ENCODE measurements around the gene GALR2.

GALR2 gene

DNA sequence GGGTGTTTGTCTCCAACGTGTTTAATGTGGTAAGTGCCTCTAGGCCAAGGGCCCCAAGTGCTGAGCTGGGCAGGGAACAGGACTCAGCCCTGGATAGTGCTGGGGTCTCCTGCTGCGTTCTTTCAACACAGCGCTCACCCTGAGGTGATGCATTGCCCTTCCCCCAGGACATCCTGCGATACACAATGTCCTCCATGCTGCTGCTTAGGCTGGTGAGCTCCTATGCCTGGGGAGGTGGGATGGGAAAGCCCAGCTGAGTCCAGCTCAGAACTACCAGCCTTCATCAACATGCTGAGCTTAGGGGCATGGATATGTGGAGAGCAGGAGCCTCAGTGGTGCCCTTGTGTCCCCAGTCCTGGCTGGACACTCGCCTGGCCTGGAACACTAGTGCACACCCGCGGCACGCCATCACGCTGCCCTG lies 5.0 kb downstream of the GALR2 start:
- DNase-seq (ENCODE audit: low spot score), result no peak

DNA sequence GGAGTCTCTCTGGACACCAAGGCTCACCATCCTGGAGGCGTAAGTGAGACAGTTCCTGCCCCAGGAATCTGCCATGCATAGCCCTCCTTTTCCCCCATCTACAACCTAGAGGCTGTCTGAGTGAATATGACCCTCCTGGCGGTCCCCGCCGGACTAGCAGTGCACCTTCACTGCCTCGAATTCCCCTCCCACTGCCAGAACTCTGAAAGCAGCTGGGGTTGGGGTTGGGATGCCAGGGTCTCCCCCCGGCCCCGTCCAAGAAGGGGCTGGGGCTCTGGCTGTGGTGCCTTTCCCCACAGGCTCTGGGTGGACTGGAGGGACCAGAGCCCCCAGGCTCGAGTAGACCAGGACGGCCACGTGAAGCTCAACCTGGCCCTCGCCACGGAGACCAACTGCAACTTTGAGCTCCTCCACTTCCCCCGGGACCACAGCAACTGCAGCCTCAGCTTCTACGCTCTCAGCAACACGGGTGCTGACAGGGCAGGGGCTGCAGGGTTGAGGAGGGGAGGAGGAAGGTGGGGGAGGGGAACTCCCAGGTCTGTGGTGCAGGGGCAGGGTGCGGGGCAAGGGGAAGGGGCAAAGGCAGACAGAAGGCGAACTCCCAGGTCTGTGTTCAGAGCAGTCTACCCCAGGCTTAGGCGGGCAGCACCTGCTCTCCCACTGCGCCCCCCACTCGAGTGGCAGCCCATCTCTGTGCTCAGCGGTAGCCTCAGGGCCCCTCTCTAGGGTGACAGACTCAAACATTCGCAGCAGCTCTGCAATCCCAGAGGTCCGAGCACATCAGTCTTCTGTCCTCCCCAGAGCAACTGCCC lies 5.6 kb downstream of the GALR2 start:
- no peak for DNase-seq (ENCODE audit: low spot score)

GRCh38 chr17:76080768-76081287 lies 6.2 kb downstream of the GALR2 start:
- DNase-seq (ENCODE audit: low spot score), result no peak

- DNase-seq (ENCODE audit: low spot score), result no peak
These were observed 7.0 kb downstream of the GALR2 start for GRCh38 chr17:76081295-76082210.

DNA sequence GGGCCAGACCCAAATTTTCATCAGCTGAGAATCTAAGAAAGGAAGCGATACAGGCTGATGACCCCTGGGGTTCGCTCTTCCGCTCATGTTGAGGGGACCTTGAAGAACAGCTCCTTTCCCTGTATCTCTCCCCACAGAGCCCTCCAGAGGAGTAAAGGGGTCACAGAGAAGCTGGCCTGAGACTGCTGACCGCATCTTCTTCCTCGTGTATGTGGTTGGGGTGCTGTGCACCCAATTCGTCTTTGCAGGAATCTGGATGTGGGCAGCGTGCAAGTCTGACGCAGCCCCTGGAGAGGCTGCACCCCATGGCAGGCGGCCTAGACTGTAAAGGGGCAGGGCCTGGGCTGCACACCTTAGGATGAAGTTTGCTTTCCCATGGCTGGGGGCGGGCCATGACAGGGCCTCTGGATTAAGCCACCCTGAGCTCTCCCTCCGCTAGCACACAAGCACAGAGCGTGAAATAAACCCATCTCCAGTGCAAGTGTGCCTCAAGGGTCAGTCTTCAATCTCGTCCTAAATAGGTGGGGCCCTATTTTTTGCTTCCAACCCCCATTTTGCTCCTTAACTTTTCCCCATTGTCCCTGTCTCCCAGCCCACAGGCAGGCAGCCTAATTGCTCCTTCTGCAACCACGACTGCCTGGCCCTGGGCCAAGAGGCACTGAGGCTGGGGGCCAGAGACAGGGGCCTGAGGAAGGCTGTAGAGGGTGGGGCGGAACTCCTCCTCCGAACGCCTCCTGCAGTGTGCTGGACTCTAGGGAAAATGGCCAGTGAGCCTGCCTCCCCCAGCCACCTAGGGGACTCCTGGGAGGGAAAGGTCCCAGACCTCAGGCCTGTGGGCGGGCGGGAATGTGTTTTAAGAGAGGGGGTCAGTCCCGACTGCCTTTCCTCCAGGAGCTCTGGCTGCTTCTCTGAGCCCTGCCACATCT lies 8.0 kb downstream of the GALR2 start:
- no peak for DNase-seq (ENCODE audit: low spot score)

- DNase-seq (ENCODE audit: low spot score), result no peak
These were observed 9.1 kb downstream of the GALR2 start for GRCh38 chr17:76083536-76084182.

GRCh38 chr17:76085066-76085730 lies 10.6 kb downstream of the GALR2 start:
- DNase-seq (ENCODE audit: low spot score), result no peak

DNA sequence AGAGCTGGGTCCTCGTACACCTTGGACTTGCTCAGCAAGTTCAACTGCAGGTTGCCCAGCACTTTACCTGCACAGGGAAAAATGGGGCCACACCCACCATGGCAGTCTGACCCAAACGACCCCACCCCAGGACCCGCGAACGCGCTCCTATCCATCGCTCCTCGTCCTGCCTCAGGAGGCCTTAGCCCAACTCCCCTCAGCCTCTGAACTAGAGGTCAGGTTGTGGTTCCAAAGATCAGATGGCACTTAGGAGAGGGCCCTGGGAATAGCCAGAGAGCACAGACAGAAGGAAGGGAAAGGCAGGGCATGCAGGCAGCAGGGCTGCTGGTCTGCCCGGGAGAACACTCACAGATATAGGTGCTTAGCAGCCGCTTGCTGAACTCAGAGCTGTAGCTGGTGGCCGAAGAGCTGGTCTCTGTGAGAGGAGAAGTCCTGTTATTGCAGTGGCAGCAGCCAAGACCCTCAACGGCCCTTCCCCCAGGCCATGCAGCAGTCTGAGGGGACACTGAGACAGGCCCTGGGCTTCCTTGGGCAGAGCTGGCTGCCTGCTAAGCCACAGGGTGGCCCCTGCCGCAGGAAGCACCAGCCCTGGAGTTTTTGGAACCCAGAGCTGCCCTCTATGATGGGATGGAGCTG lies 11.3 kb downstream of the GALR2 start:
- no peak for DNase-seq (ENCODE audit: low spot score)

- DNase-seq (ENCODE audit: low spot score), result no peak
These were observed 11.8 kb downstream of the GALR2 start for GRCh38 chr17:76086384-76086783.

- no peak for DNase-seq (ENCODE audit: low spot score)
These were observed 12.9 kb downstream of the GALR2 start for GRCh38 chr17:76087531-76087930.

DNA sequence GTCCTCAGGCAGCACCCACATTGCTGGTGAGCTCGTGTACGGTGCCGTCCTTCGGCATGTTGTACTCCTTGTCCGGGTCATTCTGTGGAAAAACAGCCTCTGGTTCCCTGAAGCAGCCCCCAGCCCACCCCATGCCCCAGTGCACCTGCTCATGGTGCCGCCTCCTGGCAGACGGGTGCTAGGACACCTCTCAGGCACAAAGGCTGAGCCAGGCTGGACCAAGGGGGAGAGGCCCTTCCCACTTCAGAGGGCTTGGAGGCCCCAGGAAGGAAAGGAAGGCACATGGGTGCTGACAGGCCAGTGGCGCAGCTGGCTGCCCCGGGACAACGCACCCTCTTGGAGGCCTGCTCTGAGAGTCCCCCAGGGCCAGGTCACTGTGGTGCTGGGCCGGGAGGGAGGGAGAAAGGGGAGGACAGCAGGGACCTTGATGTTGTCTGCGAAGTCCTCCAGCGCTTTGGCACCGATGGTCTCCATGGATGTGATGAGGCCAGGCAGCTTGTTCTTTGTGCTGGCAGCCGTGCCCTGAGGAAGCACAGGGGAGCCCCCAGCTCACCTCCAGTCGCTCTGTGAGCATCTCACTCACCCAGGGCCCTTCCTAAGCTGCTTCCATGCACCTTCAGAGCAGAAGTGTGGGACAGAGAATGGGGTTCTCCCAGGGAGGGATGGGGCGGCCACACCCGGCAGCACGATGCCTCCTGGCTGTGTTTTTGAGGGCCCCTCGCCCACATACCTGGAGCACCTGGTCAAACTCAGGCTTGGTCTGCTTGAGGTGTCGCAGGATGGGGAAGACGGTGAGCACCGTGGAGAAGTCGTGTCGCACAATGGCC lies 13.7 kb downstream of the GALR2 start:
- no peak for DNase-seq (ENCODE audit: low spot score)

- no peak for DNase-seq (ENCODE audit: low spot score)
These were observed 14.4 kb downstream of the GALR2 start for GRCh38 chr17:76088868-76089576.

DNA sequence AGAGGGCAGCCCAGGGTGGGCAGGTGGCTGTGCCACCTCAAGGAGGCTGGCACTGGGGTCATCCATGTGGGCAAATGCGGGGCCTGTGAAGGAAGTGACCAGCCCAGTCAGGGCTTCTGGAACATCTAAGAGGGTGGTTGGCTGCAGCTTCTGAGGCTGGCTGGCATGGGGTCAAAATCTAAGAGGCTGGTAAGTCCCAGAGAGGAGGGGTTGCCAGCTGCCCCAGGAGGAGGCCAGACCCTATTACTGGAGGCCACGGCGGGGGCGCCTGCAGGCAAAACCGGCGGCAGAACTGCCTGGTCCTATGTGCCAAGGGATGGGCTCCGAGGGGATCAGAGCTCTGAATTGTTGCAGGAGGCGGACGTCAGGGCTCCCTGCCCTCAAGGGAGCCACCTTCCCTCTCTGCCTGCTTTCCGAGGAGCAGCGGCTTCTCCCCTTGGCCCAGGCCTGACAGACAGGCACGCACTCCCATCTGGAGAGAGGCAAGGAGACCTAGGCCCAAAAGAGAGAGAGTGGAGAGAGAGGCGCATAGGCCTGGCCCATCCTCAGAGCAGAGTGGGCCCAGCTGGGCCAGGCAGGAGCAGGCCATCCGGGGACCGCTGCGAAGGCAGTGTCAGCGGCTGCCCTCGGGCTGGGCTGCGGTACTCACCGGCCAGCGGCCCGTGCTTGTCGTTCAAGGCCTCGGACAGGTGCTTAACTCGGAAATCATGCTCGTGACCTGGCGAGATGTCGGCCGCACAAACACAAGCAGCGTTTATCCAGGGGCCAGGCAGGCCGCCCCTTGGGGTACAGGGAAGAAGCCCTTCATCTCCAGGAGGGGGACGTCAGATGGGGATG lies 15.3 kb downstream of the GALR2 start:
- no peak for DNase-seq (ENCODE audit: low spot score)

DNA sequence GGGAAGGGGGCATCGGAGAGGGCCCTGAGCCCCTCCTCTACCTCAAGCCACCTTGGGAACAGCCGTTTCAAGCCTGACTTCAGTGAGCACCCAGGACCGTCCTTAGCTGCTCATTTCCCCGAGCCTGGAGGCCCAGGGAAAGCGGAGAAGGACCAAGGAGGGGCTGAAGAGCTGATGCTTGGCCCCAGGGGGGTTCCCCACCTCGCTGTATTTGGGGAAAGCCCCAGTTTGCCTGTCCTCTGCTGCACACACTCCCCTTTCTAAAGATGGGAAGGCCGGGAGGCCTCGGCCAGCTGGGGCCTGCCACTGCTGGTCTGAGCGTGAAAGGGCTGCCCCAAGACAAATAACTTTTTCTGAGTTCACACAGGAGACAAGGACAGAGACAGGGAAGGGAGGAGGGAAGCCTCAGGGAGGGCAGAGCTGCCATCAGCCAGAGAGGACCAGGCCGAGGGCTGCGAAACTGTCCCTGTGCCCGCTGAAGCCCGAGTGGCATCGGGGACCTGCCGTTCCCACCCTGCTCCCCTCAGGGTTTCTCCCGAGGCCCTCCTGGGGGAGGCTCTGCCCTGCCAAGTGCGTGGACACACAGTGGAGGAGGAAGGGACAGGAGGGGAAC lies 16.0 kb downstream of the GALR2 start:
- no peak for DNase-seq (ENCODE audit: low spot score)

DNA sequence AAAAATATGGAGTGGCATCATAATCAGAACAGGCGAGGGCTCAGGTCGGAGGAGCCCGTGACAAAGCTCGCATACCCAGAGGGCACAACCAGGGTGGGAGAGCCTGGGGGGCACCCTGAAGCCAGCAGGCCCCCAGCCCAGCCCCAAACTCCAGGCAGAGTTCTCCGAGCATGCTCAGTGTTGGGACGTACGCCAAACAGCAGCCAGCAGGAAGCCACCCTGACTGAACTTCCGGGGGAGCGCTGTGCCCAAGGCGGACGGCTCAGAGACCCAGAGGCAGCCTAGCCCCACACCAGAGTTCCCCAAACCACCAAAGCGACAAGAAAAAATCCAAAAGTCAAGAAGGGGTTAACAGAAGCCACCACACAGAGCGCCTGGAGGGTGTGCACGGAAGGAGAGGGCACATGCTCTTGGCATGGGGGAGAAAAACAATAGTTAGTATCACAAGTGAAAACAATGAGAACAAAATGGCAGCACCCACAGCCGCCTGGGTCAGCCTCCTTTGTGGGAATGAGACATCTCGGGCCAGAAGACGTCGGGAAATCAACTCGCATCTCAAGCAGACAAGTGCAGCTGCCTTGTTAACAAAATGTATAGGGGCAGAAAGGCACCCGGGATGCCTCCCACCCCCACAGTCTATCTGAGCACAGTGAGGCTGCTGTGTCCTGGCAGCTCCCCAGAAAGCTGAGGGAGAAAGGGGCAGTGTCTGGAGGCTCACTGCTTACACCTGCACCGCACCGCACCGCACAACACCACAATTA lies 17.1 kb downstream of the GALR2 start:
- DNase-seq (ENCODE audit: low spot score), result no peak
